Stimulated activated CD4-positive, alpha-beta T cell treated with anti-CD3 and anti-CD28 coated beads, Interleukin-4, amount 100 ng/mL, for 48 hours (primary cell): ENCODE measurements around the gene TIAM2.

ENCODE experiments used
- DNase-seq, 2 donors: peaks; one replicate each; pipeline ENCODE4 v3.0.0-alpha.2; 2020; ENCODE audit warnings: low read depth in 2 of 2

The TIAM2 gene

GRCh38 chr6:155026022-155026705 lies 31.0 kb downstream of the TIAM2 start:
- DNase-seq = no peak

GRCh38 chr6:155026706-155027045 lies 31.6 kb downstream of the TIAM2 start:
- no peak for DNase-seq

GRCh38 chr6:155030148-155030720 lies 35.1 kb downstream of the TIAM2 start:
- DNase-seq = no peak

GRCh38 chr6:155031091-155031490 lies 36.0 kb downstream of the TIAM2 start:
- DNase-seq = no peak

- no peak for DNase-seq
Measured at GRCh38 chr6:155033021-155033791, 38.1 kb downstream of the TIAM2 start.

- no peak for DNase-seq
Measured at GRCh38 chr6:155036907-155037306, 41.8 kb downstream of the TIAM2 start.

GRCh38 chr6:155038104-155038503 lies 43.0 kb downstream of the TIAM2 start:
- DNase-seq = no peak

- no peak for DNase-seq
Measured at GRCh38 chr6:155038527-155038926, 43.4 kb downstream of the TIAM2 start.

GRCh38 chr6:155039618-155040017 lies 44.5 kb downstream of the TIAM2 start:
- no peak for DNase-seq

- DNase-seq = no peak
Measured at GRCh38 chr6:155040154-155040553, 45.0 kb downstream of the TIAM2 start.

GRCh38 chr6:155040901-155041650 lies 46.0 kb downstream of the TIAM2 start:
- DNase-seq = no peak

GRCh38 chr6:155041741-155042279 lies 46.7 kb downstream of the TIAM2 start:
- no peak for DNase-seq

- no peak for DNase-seq
Measured at GRCh38 chr6:155042983-155043382, 47.9 kb downstream of the TIAM2 start.

GRCh38 chr6:155045561-155046404 lies 50.7 kb downstream of the TIAM2 start:
- no peak for DNase-seq

GRCh38 chr6:155047523-155047922 lies 52.4 kb downstream of the TIAM2 start:
- DNase-seq = no peak

- DNase-seq = peak; percentile 20 to 24
Measured at GRCh38 chr6:155050311-155050710, 55.2 kb downstream of the TIAM2 start.

- no peak for DNase-seq
Measured at GRCh38 chr6:155054491-155055250, 59.6 kb downstream of the TIAM2 start.

- no peak for DNase-seq
Measured at GRCh38 chr6:155055729-155056128, 60.6 kb downstream of the TIAM2 start.

GRCh38 chr6:155056756-155057155 lies 61.6 kb downstream of the TIAM2 start:
- DNase-seq = no peak

- DNase-seq = no peak
Measured at GRCh38 chr6:155061381-155061780, 66.3 kb downstream of the TIAM2 start.
